ENCODE data around the gene SNX25.
A peak's percentile ranks its signal among the peaks of the same experiment; 100 is the strongest.
"Not testable (repeated sequence)": the region's sequence is repeated elsewhere in the genome, so short reads cannot be mapped to it uniquely, and the experiment has no call there.

The SNX25 gene

DNA sequence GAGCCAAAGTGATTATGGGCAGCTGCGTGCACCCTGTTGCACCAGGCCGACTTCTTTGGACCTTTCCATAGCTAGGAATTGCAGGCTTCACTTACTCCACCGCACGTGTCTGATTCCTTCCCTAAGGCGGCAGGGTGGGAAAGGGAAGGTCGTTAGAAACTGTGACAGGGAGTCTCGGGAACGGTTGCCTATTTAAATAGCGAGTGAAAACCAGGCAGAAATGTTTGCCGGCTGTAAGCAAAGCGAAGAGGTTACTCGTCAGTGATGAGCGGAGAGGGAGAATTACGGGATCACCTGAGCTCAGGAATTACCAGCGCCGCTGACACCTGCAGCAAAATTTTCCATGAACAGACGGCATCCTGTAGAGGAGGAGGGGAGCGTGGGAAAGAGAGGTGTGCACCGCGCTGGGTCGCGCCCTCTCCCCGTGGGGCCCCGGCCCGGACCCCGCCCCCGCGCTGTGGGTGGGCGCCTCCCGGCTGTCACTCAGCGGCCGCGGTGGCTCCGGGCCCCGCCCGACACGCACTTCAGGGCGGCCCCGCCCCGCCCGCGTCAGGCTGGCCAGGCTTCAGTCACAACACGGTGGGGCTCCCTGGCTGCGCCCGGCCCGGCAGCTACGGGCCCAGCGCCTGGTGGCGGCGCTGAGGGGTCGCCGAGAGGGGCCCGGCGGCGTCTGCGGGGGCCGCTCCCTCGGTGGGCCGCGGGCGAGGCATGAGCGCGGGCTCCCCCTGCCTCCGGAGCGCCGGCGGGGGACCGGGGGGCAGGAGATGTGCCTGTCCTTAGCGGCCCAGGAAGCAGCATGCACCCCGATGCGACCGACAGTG lies at the start of gene SNX25:
Gene SNX25, plus strand, starts transcription at position 568 of the 821 bp plus-strand sequence. Its CDS starts 229 bp downstream, at position 797.
- DNase-seq (ENCODE audit: low read depth), result peak; percentile 81

DNA sequence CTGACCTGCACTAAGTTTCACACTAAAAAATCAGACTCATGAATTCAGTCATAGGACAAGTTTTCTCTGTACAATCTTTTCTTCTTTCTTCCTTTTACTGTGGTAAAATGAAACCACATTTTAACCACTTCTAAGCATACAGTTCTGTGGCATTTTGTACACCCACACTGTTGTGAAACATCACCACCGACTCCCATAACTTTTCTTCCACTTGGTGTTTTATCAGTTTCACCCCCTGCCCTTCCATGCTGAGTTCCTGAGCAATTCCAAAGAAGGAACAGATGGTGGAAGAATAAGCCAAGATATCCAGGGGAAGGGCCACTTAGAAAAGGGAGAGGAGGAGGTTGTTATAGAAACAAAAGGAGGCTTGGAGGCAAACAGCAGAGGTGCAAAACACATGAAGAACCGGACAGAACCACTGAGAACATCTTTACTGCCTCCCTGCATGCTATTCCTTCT lies 43.8 kb upstream of the SNX25 start:
- DNase-seq (ENCODE audit: low read depth), result no peak

DNA sequence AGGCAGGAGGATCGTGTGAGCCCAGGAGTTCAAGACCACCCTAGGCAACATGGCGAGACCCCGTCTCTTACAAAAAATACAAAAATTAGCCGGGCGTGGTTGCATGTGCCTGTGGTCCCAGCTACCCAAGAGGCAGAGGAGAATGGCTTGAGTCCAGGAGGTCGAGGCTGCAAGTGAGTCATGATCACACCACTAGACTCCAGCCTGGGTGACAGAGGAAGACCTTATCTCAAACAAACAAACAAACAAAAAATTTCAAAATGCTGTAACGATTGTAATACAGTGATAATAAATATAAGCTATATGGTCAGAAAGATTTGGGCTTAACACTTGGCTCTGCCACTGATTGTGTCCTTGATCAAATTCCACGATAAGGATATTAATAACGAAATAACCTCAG lies 42.2 kb upstream of the SNX25 start:
- no peak for DNase-seq (ENCODE audit: low read depth)

DNA sequence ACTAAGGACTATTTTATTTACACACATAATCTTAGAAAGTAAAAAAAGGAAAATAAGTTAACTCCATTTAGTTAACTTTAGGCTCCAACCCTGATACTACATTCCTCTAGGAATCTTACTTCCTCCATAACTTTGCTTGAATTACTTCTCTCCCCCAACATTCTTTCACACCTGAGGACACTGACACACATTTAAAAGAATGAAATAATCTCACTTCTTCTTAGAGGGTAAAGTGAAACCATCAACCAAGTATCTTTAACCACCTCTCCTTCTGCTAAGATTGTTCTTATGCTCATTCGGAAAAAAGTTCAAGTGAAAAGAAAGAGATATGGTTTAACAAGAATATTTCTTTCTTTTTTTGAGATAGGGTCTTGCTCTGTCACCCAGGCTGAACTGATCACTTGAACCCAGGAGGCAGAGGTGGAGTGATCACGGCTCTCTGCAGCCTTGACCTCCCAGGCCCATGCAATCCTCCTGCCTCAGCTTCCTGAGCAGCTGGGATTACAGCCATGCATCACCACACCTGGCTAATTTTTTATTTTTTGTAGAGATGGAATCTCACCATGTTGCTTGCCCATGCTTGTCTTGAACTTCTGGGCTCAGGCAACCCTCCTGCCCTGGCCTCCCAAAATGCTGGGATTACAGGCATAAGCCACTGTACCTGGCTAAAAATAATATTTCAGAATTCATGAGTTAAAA lies 37.9 kb upstream of the SNX25 start:
- DNase-seq (ENCODE audit: low read depth), result no peak

DNA sequence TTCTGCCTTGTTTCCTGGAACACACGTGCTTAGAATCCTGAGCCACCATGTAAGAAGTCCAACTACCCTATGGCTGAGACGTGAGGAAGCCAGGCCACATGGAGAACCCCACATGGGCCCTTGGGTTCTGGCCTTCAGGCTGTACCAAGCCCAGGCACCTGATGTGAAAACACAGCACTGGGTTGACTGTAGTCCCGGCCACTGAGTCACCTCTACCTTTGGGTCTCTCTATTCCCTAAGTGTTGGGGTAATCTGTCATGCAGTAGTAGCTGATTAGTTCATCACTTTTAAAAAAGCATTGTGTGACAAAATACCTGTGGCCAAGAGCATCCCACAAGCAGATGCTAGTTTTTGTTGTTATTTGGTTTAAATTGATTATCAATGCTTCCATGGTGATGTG lies 29.9 kb upstream of the SNX25 start:
- DNase-seq (ENCODE audit: low read depth), result no peak

DNA sequence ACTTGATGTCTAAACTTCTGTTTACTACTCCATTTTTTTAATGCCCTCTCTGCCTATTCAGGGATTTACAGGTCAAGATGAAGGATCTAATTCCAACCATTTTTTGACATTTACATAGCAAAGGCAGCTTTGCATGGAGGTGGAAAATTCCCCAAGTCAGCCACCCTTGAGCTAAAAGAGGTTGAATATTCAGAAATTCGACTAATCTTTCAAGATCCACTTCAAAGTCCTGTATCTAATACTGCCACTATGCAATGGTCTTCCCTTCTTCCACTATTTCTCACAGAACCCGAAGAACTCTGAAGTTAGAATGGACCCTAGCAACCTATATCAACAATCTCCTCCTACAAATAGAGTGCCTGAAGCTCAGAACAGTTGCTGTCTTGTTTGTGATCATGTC lies 27.2 kb upstream of the SNX25 start:
- DNase-seq (ENCODE audit: low read depth), result no peak

DNA sequence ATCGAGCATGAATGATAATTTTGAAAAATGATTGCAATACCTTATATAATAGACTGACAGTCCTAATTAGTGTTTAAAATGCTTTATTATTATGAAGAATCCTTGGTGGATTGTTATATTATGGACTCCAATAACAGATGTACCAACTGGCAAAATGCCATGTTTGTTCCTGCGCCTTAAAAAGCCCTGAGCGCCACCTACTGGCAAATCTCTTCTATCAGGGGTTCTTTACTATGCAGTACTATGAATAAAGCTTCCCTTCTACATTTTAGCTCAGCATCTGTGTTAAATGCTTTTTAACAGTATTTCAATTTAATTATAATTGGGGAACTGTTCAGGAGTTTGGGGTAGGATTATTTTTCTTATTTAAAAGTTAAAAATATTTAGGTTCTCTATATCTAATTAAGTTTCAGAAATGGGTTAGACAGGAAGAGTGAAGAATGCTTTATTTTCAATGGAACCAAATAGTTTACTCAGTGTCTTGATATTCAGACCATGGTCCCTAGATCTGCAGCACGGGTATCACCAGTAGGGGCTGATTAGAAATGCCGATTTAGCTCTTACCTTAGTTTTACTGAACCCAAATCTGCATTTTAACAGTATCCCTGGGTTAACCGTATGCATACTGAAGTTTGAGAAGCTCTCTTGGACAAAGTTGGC lies 25.6 kb upstream of the SNX25 start:
- DNase-seq (ENCODE audit: low read depth), result no peak

DNA sequence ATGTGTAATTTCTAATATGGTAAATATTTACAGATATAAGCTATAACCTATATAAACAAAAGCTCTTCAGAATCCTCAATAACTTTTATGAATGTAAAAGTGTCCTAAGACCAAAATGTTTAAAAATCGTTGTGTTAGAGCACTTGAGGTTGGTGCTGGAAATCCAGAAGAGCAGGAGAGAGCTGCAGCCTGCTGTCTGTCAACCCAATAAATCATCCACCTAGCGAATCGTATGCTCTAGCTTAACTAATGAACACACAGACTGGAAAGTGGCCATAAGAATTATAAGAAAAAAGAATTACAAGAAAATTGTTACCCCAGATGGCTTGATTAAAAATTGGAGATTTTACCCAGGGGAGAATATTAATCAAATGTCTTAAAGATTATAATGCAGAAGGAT lies 22.6 kb upstream of the SNX25 start:
- no peak for DNase-seq (ENCODE audit: low read depth)

DNA sequence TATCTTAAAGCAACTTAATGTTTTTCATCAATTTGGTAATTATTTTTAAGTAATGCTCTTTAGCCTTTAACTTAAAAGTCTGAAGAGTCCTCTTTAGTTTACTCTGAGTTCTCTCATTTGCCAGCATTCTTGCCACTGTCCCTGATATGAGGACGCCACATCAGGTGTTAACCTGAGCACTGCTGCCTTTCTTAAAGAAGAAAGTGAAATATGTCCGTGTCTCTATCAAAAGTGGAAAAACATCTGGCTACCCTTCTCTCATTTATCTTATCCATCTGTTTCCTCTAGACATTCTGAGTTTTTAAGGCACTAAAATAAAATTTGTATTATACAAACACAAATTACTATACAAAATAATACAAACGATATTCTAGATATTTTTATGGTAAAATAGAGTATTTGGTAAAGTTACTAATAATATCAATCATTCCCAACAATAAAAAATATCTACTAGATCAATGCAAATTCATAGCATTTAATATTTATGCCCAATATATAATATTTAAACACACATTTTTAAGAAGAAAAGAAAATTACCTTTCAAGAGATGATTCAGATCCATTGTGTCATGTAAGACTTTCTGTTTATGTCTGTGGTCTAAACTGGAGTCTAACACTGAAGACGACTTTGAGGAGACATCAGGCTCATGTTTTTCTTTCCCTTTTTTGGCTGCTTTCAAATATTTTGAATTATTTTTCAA lies 19.6 kb upstream of the SNX25 start:
- no peak for DNase-seq (ENCODE audit: low read depth)

DNA sequence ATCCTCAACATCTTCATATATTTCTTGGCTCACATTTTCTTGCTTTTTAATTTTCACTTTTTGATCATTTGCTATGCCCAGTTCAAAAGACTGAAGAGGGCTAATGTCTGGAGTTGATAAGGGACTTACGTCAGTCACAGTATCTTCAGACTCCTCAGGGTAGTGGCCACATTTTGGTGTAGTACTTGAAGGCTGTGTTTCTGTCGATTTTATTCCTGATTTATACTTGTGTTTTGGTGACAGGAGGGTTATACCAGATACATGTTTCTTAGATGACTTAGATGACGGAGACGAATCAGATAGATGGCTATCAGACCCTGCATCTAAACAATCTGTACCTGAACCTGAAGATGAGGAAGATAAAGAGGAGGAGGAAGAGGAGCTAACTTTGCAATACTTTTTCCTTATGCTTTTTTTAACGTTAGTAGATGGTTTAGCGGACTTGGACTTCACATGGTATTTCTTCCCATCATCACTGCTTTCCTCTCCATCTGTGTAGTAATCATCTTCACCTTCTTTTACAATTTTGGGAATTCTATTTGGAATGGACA lies 19.0 kb upstream of the SNX25 start:
- no peak for DNase-seq (ENCODE audit: low read depth)

DNA sequence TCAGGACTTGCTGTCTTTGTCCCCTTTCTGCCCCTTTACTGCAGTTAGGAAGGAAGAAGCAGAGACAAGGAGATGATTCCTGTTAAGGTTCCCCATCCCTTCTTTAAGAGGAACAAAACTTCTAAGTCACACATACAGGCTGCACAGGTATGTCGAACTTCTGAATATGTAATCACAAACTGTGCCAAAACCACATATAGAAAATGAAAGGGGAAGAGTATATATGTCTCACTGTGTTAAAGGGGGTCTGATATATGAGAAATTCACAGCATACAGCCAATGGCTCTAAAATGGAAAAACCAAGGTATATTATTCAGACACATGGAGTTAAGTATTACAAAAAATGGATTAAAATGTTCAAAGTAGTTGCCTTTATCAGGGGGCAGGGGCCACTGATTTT lies 17.3 kb upstream of the SNX25 start:
- DNase-seq (ENCODE audit: low read depth), result no peak

DNA sequence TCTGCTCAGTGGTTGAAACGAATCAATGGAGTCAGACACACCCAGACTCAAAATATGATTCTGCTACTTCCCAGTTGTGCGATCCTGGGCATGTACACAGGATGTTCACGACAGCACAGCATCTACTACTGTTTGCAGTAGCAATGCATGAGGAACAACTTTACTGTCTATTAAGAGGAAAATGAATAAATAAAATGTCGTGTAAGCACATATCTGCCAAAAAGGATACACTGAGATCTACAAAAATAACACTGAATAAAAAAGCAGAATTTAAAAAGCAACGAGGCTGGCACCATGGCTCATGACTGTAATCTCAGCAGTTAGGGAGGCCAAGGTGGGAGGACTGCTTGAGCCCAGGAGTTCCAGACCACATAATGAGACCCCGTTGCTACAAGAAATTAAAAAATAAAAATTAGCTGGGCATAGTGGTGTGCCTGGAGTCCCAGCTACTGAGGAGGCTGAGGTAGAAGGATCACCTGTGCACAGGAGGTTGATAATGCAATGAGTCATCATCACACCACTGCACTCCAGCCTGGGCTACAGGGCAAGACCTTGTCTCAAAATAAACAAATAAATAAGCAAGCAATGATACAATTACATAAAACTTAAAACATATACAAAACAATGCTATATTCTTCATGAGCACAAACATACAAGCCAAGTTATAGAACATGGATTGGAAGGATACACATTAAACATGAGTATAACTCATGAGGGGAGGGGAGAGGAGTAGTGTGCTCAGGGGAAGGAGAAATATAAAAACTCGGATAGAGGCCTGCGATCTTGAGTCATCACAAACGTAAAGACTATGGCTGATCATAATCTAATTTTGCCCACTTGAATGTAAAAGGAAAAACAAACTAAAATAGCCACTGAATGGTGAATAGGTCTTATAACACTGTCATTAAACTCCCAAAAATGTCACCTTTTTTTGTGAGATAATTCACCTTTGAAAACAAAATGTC lies 14.2 kb upstream of the SNX25 start:
- DNase-seq (ENCODE audit: low read depth), result no peak

DNA sequence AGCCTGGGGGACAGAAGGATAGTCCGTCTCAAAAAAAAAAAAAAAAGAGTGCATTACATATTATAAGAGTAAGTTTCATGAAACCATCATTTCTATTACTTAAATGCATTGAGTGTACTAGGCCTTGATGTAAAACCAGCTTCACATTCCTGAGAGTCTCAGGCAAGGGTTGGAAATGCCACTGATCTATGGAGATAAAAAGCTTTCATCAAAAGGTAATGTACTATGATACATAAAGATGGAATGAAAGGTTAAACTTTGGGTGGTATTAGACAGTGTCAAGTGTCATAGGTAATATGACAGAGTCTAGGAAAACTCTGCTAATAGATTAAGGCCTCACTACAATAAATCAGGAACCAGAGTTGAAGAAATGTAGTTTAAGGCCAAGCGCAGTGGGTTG lies 13.0 kb upstream of the SNX25 start:
- DNase-seq (ENCODE audit: low read depth), result no peak

DNA sequence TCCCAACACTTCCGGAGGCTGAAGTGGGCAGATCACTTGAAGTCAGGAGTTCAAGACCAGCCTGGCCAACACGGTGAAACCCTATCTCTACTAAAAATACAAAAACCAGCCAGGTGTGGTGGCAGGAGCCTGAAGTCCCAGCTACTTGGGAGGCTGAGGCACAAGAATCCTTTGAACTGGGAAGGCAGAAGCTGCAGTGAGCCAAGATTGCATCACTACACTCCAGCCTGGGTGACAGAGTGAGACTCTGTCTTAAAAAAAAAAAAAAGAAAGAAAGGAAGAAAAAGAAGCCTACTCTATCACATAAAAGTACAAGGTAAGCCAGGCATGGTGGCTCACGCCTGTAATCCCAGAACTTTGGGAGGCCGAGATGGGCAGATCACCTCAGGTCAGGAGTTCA lies 11.2 kb upstream of the SNX25 start:
- not testable (repeated sequence) for DNase-seq (ENCODE audit: low read depth)

DNA sequence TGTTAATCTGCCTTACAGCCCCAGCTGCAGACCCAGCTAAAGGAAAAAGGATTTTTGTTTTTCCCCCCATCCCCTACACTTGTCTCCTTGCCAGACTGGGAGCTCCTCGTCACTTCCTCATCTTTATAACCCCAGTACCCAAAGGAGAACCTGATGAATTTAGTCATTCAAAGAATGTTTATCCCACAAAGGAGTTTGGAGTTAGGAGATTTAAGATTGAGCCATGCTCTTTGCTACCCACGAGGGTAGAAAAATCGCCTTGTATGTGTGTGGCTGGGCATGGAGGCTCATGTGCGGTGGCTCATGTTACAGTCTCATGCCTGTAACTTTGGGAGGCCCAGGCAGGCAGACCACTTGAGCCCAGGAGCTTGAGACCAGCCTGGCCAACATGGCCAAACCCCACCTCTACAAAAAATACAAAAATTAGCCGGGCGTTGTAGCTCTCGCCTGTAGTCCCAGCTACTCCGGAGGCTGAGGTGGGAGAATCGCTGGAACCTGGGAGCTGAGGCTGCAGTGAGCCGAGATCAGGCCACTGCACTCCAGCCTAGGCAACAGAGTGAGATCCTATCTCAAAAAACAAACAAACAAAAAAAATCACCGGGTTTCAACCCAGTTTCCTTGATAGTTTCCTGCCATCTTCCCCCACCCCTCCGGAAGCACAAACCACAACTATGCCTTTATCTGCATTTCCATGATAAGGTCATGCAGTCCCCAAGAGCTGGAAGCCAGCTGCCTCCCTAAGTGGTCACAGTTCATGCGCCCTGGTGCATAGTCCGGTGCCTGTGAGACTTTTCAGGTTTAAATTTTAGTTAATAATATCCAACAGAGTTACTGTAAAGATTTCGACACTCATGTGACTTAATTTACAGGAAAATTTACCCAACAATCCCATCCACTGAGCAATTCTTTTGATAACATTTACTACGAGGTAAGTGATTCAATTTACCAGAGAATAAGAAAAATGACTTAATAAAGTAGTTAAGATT lies 7.1 kb upstream of the SNX25 start:
- no peak for DNase-seq (ENCODE audit: low read depth)

DNA sequence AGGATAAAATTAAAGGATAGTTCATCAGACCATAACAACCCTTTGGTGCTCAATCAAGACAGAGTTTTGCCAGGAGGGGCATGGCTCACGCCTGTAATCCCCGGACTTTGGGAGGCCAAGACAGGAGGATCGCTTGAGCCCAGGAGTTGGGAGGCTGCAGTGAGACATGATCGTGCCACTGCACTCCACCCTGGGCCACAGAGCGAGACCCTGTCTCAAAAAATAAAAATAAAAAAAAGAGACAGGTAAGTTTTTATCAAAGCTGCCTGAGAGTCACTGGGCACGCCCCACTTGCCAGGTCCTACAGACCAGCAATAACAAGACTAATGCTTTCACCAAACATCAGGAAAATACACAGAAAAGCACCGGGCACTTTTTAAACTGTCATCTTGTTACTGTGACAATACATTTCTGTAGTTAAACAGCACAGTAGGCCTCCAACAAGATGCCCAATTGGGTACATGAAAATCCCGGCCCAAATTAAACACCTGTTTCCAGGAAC lies 6.4 kb upstream of the SNX25 start:
- DNase-seq (ENCODE audit: low read depth), result no peak

DNA sequence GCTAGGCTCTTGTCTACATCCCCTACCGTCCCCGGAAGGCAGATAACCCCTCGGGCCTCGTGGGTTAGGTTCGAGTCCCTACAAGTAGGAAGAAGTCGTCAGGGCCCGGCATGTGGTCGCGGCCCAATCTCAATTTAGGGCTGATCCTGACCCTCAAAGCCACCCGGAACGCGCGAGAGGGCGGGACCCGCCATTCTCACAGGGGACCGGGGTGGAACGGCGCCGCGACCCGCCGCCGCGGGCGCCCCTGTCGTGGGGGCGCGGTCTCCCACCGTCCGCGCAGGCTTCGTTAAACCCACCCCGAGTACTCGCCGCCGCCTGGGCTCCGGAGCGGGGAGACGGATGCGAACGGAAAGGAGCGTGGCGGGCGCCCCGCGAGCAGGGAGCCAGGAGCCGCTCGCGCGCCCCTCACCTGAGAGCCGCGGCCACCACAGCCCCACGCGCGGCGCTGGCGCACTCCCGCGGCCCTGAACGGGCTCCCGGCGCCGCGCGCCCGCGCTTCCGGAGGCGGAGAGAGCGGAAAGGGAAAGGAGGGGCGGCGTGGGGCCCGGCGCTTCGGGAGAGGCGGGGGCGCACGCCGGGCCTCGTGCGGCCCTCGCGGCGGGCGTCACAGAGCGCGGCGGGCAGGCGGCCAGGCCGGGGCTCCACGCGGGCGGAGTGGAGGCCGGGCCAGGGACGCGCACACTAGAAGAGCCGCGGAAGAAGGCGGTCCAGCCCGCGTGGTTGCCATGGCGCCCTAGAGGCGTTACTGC lies 5.7 kb upstream of the SNX25 start, which contains the start of gene CFAP97:
Gene CFAP97, minus strand, starts transcription at position 515 of the 752 bp plus-strand sequence. CDS start 12,804 bp downstream, outside the sequence.
- DNase-seq (ENCODE audit: low read depth), result peak; percentile 60

DNA sequence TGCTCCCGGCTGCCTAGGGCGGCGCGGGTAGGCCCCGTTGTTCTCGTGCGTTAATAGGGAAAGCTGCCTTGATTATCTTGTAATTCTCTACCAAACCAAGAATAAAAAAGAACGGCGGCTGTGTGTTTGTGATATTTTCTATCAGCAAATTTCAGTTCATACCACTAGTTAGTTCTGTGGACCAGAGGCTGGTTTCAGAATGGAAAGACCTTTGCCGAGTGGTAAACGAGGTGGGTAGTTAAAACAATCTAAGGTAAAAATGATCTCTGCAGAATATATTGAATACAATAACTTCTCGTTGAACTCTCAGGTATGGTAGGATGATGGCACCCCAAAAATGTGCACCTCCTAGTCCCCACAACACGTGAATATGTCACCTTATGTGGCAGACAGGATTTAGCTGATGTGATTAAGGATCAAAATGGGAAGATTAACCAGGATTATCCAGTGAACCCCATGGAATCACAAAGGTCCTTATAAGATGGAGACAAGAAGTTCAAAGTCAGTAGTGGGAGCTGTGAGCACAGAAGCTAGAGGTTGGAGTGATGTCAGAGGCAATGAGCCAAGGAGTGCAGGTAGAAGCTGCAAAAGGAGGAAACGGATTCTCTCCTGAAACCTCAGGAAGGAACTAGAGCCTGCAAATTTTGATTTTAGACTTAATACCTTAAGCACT lies 5.0 kb upstream of the SNX25 start:
- DNase-seq (ENCODE audit: low read depth), result no peak
